H1 (cell line): Measurements from ENCODE around the gene WDR90. TPM values are rescaled to one million over a fixed set of nuclear protein-coding genes. Genes with fewer than 3 reads are reported as not detected.

ENCODE experiments used
- CTCF ChIA-PET: fragments of 300-600 bp; sonication (Branson Sonifier 250); formaldehyde crosslinking; loops from one replicate; lab custom pipeline; 2021; ENCODE audit not compliant: partially characterized antibody; lab: Charles Lee
- POLR2A ChIA-PET: fragments of 300-600 bp; sonication (Branson Sonifier 250); formaldehyde crosslinking; loops from one replicate; lab custom pipeline; 2021; ENCODE audit warnings: inconsistent platforms; ENCODE audit not compliant: partially characterized antibody; lab: Charles Lee
- DNase-seq, 2 experiments: peaks; one replicate each; pipeline versions ENCODE4 v3.0.0 to v3.0.0-alpha.2; 2010 to 2022; ENCODE audit warnings: low spot score in 2 of 2, low read depth in 1 of 2, mixed read lengths in 1 of 2
- FAIRE-seq: peaks from 2 replicates; lab custom pipeline; 2011; peaks lifted over from hg19 to GRCh38; lab: Jason Lieb, UNC
- H2AFZ ChIP-seq: 2 replicates; pipeline ENCODE4 v1.8.1; 2012; ENCODE audit warnings: low read length, inconsistent platforms
- H2AK5ac ChIP-seq: 2 replicates; pipeline ENCODE4 v1.6.1; 2013; ENCODE audit warnings: low read depth, low read length
- H2BK120ac ChIP-seq: replicated peaks from 2 replicates; pipeline ENCODE3; 2013; ENCODE audit warnings: low read depth, low read length, inconsistent platforms
- H2BK12ac ChIP-seq: 2 replicates; pipeline ENCODE4 v1.6.1; 2013; ENCODE audit warnings: low read depth, low read length
- H2BK15ac ChIP-seq: 2 replicates; pipeline ENCODE4 v1.6.1; 2013; ENCODE audit warnings: low read length
- H2BK20ac ChIP-seq: 2 replicates; pipeline ENCODE4 v1.6.1; 2013; ENCODE audit warnings: low read length
- H2BK5ac ChIP-seq: 2 replicates; pipeline ENCODE4 v1.6.1; 2013; ENCODE audit warnings: low read depth, low read length
- H3K14ac ChIP-seq: 2 replicates; pipeline ENCODE4 v1.6.1; 2013; ENCODE audit warnings: inconsistent platforms; ENCODE audit not compliant: insufficient read length
- H3K18ac ChIP-seq: 2 replicates; pipeline ENCODE4 v1.6.1; 2013; ENCODE audit warnings: low read length; ENCODE audit errors: extremely low read depth
- H3K23ac ChIP-seq: 2 replicates; pipeline ENCODE4 v1.6.1; 2013; ENCODE audit warnings: inconsistent platforms; ENCODE audit not compliant: insufficient read length
- H3K23me2 ChIP-seq: 2 replicates; pipeline ENCODE4 v1.6.1; 2013; ENCODE audit warnings: low read depth, low read length
- H3K27ac ChIP-seq: 2 replicates; pipeline ENCODE4 v1.6.1; 2011; ENCODE audit warnings: low read depth, low read length, inconsistent platforms
- H3K27me3 ChIP-seq, 4 experiments: replicated peaks in 1 of 4; 1 replicate in 1 of 4; 2 replicates in 3 of 4; pipeline versions ENCODE4 v1.6.1 to v1.8.1; 2011 to 2013; ENCODE audit warnings: low read length in 3 of 4, mild to moderate bottlenecking in 3 of 4, inconsistent platforms in 2 of 4, mixed read lengths in 2 of 4, moderate library complexity in 1 of 4; ENCODE audit not compliant: control insufficient read depth in 3 of 4, insufficient read depth in 3 of 4; ENCODE audit errors: extremely low read depth in 1 of 4
- H3K36me3 ChIP-seq, 4 experiments: 2 replicates each; pipeline versions ENCODE4 v1.6.1 to v1.8.1; 2011 to 2013; ENCODE audit warnings: mild to moderate bottlenecking in 4 of 4, low read length in 3 of 4, moderate library complexity in 2 of 4, control low read depth in 1 of 4, inconsistent platforms in 1 of 4; ENCODE audit not compliant: insufficient read depth in 4 of 4, control insufficient read depth in 2 of 4
- H3K4ac ChIP-seq: replicated peaks from 2 replicates; pipeline ENCODE3; 2013; ENCODE audit warnings: low read length, low read depth, mixed read lengths, inconsistent platforms; ENCODE audit not compliant: insufficient read length
- H3K4me1 ChIP-seq, 4 experiments: replicated peaks in 1 of 4; 1 replicate in 1 of 4; 2 replicates in 3 of 4; pipeline versions ENCODE4 v1.6.1 to v1.8.1; 2011 to 2013; ENCODE audit warnings: low read length in 3 of 4, inconsistent platforms in 2 of 4, mixed read lengths in 1 of 4; ENCODE audit not compliant: insufficient read depth in 4 of 4, control insufficient read depth in 3 of 4
- H3K4me2 ChIP-seq, 2 experiments: 2 replicates each; pipeline versions ENCODE4 v1.6.1 to v1.8.1; 2011 to 2013; ENCODE audit warnings: low read depth in 2 of 2, low read length in 2 of 2, control low read depth in 1 of 2, inconsistent platforms in 1 of 2, mild to moderate bottlenecking in 1 of 2; ENCODE audit not compliant: insufficient read depth in 1 of 2
- H3K4me3 ChIP-seq, 4 experiments: fragments of 200-600, 300-600 bp in 1 of 4; sonication (generic), shearing (Covaris generic), sonication (Bioruptor Twin) in 1 of 4; 2 replicates each; pipeline versions ENCODE4 v1.5.1 to v1.8.1; 2011 to 2016; ENCODE audit warnings: low read length in 4 of 4, low read depth in 3 of 4, control low read depth in 2 of 4, inconsistent platforms in 2 of 4, mild to moderate bottlenecking in 2 of 4, mixed read lengths in 1 of 4, moderate library complexity in 1 of 4; ENCODE audit not compliant: insufficient read depth in 2 of 4; ENCODE audit errors: extremely low read depth in 1 of 4
- H3K56ac ChIP-seq: replicated peaks from 2 replicates; pipeline ENCODE3; 2013; ENCODE audit warnings: low read depth, mild to moderate bottlenecking, mixed read lengths, low read length, inconsistent platforms; ENCODE audit not compliant: insufficient read length
- H3K79me1 ChIP-seq: 2 replicates; pipeline ENCODE4 v1.6.1; 2013; ENCODE audit warnings: low read depth, low read length, control low read depth
- H3K79me2 ChIP-seq, 2 experiments: 2 replicates each; pipeline versions ENCODE4 v1.6.1 to v1.8.1; 2012 to 2013; ENCODE audit warnings: low read length in 2 of 2, mild to moderate bottlenecking in 2 of 2, inconsistent platforms in 1 of 2; ENCODE audit not compliant: insufficient read depth in 2 of 2, control insufficient read depth in 1 of 2
- H3K9ac ChIP-seq, 4 experiments: replicated peaks in 1 of 4; 1 replicate in 1 of 4; 2 replicates in 3 of 4; pipeline versions ENCODE4 v1.6.1 to v1.8.1; 2011 to 2013; ENCODE audit warnings: low read depth in 3 of 4, low read length in 3 of 4, control low read depth in 2 of 4, mild to moderate bottlenecking in 2 of 4, moderate library complexity in 2 of 4, inconsistent platforms in 1 of 4; ENCODE audit errors: extremely low read depth in 1 of 4
- H3K9me3 ChIP-seq, 2 experiments: 2 replicates each; pipeline versions ENCODE4 v1.6.1 to v1.8.1; 2012 to 2013; ENCODE audit warnings: mild to moderate bottlenecking in 2 of 2, moderate library complexity in 2 of 2, control low read depth in 1 of 2, inconsistent platforms in 1 of 2, low read depth in 1 of 2, low read length in 1 of 2, mixed read lengths in 1 of 2; ENCODE audit not compliant: insufficient read depth in 2 of 2
- H4K20me1 ChIP-seq, 2 experiments: replicated peaks in 1 of 2; 2 replicates each; pipeline versions ENCODE3 to v1.8.1; 2011 to 2013; ENCODE audit warnings: inconsistent platforms in 2 of 2, low read length in 2 of 2, mild to moderate bottlenecking in 1 of 2; ENCODE audit not compliant: insufficient read depth in 2 of 2, control insufficient read depth in 1 of 2
- H4K5ac ChIP-seq: 2 replicates; pipeline ENCODE4 v1.6.1; 2013; ENCODE audit warnings: low read length, low read depth, mixed read lengths, inconsistent platforms; ENCODE audit not compliant: insufficient read length
- H4K8ac ChIP-seq: 2 replicates; pipeline ENCODE4 v1.8.0; 2013; ENCODE audit warnings: mild to moderate bottlenecking, moderate library complexity, low read length, inconsistent platforms; ENCODE audit not compliant: insufficient read depth; ENCODE audit errors: extremely low read depth
- H4K91ac ChIP-seq: replicated peaks from 2 replicates; pipeline ENCODE3; 2013; ENCODE audit warnings: low read length, mixed read lengths, inconsistent platforms; ENCODE audit not compliant: insufficient read length
- GTF2F1 ChIP-seq: IDR thresholded peaks from 2 replicates; pipeline ENCODE4 v1.6.1; 2012; ENCODE audit warnings: low read depth, low read length, improper control_type of control experiment, borderline replicate concordance
- NANOG ChIP-seq: IDR thresholded peaks from 2 replicates; pipeline ENCODE4 v1.6.1; 2011; ENCODE audit warnings: low read length, low read depth, mild to moderate bottlenecking, inconsistent platforms; ENCODE audit not compliant: insufficient read depth, poor library complexity, severe bottlenecking
- SP4 ChIP-seq: IDR thresholded peaks from 2 replicates; pipeline ENCODE4 v1.6.1; 2012; ENCODE audit warnings: low read length, inconsistent platforms
- TBP ChIP-seq: IDR thresholded peaks from 2 replicates; pipeline ENCODE4 v1.6.1; 2011; ENCODE audit warnings: low read depth, low read length, improper control_type of control experiment
- WGBS, 2 experiments: shearing (Covaris generic) in 1 of 2; methylation state at CpG; one replicate each; pipeline versions ENCODE4 v1.1.6 to v1.1.7; 2013 to 2015; ENCODE audit warnings: low lambda C conversion rate in 2 of 2, mixed read lengths in 2 of 2, inconsistent platforms in 1 of 2, low coverage in 1 of 2, missing lambda C conversion rate in 1 of 2; ENCODE audit not compliant: insufficient replicate concordance in 2 of 2, insufficient coverage in 1 of 2, insufficient read length in 1 of 2; ENCODE audit errors: extremely low coverage in 1 of 2, missing lambda C conversion rate in 1 of 2; 5-methylcytosine and 5-hydroxymethylcytosine counted together
- polyA plus RNA-seq, 7 experiments: library from polyadenylated mRNA; depleted of rRNA in 3 of 7; stranded (reverse) in 5 of 7; unstranded in 2 of 7; fragments of >200 nt in 5 of 7; fragments of 200-250 nt in 2 of 7; gene quantifications; 1 replicate in 5 of 7; 2 replicates in 1 of 7; 4 replicates in 1 of 7; pipeline versions ENCODE4 v1.2.1 to v1.2.3, GENCODE V29; 2011 to 2013; ENCODE audit warnings: missing spikeins in 2 of 7, mixed read lengths in 2 of 7
- total RNA-seq: library from RNA; stranded (reverse); fragmentation: NEBNext Ultra II Directional; extraction: Animal tissue kit (Norgen Biotek cat#: 25700); gene quantifications from 2 replicates; pipeline ENCODE4 v1.2.1, GENCODE V29; 2021

WDR90 gene
- total and polyA plus RNA-seq, 2 of the 8 experiments (the other 6 are each of a cell fraction or from before 2014, with no cell fraction given): 24.0 to 47.2 TPM

DNA sequence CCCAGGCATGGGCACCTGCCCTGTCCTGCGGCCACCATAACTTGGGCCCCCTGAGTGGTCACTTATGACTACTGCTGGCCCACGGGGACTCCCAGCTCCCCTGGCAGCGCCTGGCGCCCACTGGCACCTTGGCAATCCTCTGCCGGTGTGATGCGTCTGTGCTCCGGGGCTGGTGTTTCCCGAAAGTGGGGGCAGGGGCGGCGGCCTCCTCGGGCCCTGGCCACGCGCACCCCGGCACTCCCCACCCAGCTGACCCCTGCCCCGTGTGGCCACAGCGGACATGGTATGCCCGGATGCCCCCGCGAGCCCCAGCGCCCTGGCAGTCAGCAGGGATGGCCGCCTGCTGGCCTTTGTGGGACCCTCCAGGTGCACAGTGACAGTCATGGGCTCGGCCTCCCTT, 8.3 kb downstream of the WDR90 start:
- no peak overlapping the region for H3K23ac ChIP-seq
- H3K9me3 ChIP-seq: no peaks in the 10 kb centered on the region
- no peak overlapping the region for H3K14ac ChIP-seq
- FAIRE-seq: no peak
- H3K4ac ChIP-seq: no peak overlapping the region
- H2BK20ac ChIP-seq: no peak overlapping the region
- H4K20me1 ChIP-seq: peaks cover 0 to 2% of the 10 kb centered on the region in 2 experiments
- no peaks in the 10 kb centered on the region for H3K79me1 ChIP-seq
- H3K36me3 ChIP-seq: peaks cover 0 to 40% (median 2%) of the 10 kb centered on the region in 4 experiments; a peak in 3 of 8 replicates
- no peak overlapping the region for H2BK15ac ChIP-seq
- no peak overlapping the region for H2BK120ac ChIP-seq
- no peak overlapping the region for H3K9ac ChIP-seq
- TF ChIP-seq TBP: no peak
- no peak for TF ChIP-seq GTF2F1
- TF ChIP-seq NANOG: no peak
- TF ChIP-seq SP4: no peak
- DNase-seq: no peak
- H3K18ac ChIP-seq: no peak overlapping the region
- ChIA-PET CTCF (interaction anchor here (0.6 to 2.2 kb wide), 5 partner anchors 10 to 723 kb away, joined by 3 to 9 read pairs (median 4); no protein-coding TSS in a partner anchor), POLR2A (interaction anchor here (0.6 to 17.4 kb wide), 4 partner anchors 8 to 242 kb away, joined by 3 to 214 read pairs (median 3); partner anchors contain the start of genes JMJD8, RHBDL1, RHOT2 and STUB1)
- H3K27ac ChIP-seq: no peak overlapping the region
- no peaks in the 10 kb centered on the region for H3K27me3 ChIP-seq
- no peak overlapping the region for H3K4me2 ChIP-seq
- H2BK5ac ChIP-seq: no peak overlapping the region
- no peak overlapping the region for H4K5ac ChIP-seq
- H3K23me2 ChIP-seq: no peaks in the 10 kb centered on the region
- H3K4me3 ChIP-seq: no peak overlapping the region
- no peak overlapping the region for H3K56ac ChIP-seq
- H2AFZ ChIP-seq: no peak overlapping the region
- no peaks in the 10 kb centered on the region for H3K79me2 ChIP-seq
- H3K4me1 ChIP-seq: peaks cover 0 to 8% (median 1%) of the 10 kb centered on the region in 4 experiments; a peak in 4 of 7 replicates
- H4K91ac ChIP-seq: no peak overlapping the region
- no peak overlapping the region for H2BK12ac ChIP-seq
- 95% methylated on average over 10 of the region's 22 CpGs; no CpG with 5 or more reads in 1 of the 2 experiments for WGBS, 2 experiments
- no peak overlapping the region for H4K8ac ChIP-seq
- no peak overlapping the region for H2AK5ac ChIP-seq
